Fibroblast of the aortic adventitia (primary cell): ENCODE results near the gene ZFHX3. TPM values are rescaled to one million over a fixed set of nuclear protein-coding genes. Genes with fewer than 3 reads are reported as not detected.

Experiments
- DNase-seq: peaks from one replicate; pipeline ENCODE4 v3.0.0-alpha.2; 2010; ENCODE audit warnings: low read depth
- H3K4me3 ChIP-seq: 2 replicates; pipeline ENCODE4 v1.5.1; 2011; ENCODE audit warnings: low read depth, mild to moderate bottlenecking, control low read depth, low read length, moderate library complexity
- total RNA-seq: library from RNA; depleted of rRNA; stranded (reverse); fragments of >200 nt; gene quantifications from 2 replicates; pipeline ENCODE4 v1.2.3, GENCODE V29; 2012; ENCODE audit warnings: low replicate concordance
- TF ChIP-seq, protein P1 (sequence below): IDR thresholded peaks from 2 replicates; pipeline ENCODE4 v1.5.1; 2011; ENCODE audit warnings: mild to moderate bottlenecking, low read length, control low read depth, inconsistent platforms; ENCODE audit not compliant: insufficient read depth

The ZFHX3 gene
- total RNA-seq, 1 donor = 8.1 TPM

DNA sequence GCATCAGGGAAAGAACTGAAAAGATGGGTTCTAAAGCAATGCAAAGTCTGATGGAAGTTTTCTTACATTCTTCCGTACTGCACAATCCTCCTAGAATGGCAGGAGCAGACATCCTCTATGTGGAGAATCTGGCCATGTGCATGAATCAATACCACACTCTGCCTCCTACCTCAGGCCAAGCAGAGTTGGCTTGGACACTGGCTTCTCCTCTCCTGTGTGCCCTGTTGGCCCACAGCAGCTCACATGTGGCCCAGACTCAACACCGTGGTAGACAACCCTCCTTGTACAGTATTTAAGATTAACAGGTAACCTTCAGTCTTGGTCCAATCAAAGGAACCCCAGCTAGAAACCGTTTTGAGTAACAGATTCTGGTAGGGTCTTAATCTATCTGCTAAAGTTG is 101.9 kb downstream of the ZFHX3 start:
- DNase-seq = no peak
- TF ChIP-seq, protein P1, sequence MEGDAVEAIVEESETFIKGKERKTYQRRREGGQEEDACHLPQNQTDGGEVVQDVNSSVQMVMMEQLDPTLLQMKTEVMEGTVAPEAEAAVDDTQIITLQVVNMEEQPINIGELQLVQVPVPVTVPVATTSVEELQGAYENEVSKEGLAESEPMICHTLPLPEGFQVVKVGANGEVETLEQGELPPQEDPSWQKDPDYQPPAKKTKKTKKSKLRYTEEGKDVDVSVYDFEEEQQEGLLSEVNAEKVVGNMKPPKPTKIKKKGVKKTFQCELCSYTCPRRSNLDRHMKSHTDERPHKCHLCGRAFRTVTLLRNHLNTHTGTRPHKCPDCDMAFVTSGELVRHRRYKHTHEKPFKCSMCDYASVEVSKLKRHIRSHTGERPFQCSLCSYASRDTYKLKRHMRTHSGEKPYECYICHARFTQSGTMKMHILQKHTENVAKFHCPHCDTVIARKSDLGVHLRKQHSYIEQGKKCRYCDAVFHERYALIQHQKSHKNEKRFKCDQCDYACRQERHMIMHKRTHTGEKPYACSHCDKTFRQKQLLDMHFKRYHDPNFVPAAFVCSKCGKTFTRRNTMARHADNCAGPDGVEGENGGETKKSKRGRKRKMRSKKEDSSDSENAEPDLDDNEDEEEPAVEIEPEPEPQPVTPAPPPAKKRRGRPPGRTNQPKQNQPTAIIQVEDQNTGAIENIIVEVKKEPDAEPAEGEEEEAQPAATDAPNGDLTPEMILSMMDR = no peak
- H3K4me3 ChIP-seq = no peak overlapping the region

DNA sequence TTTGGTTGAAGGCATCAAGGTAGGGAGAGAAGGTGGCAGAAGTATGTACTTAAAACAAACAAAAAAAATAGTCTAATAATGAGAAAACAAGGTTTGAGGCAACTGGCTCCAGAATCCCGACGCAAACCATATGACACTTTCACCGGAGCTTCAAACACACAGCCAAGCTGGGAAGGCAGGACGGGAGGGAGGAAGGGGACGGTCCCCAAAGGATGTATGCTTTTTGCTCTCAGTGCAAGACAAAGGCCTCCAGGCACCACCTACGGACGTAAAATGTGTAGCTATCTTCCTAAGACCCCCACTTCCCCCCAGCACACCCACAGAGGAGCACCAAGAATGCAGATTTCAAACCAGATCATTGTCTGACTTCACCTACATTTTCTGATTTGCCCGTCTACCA is 102.3 kb downstream of the ZFHX3 start:
- TF ChIP-seq, protein P1 = no peak
- no peak for DNase-seq
- no peak overlapping the region for H3K4me3 ChIP-seq

DNA sequence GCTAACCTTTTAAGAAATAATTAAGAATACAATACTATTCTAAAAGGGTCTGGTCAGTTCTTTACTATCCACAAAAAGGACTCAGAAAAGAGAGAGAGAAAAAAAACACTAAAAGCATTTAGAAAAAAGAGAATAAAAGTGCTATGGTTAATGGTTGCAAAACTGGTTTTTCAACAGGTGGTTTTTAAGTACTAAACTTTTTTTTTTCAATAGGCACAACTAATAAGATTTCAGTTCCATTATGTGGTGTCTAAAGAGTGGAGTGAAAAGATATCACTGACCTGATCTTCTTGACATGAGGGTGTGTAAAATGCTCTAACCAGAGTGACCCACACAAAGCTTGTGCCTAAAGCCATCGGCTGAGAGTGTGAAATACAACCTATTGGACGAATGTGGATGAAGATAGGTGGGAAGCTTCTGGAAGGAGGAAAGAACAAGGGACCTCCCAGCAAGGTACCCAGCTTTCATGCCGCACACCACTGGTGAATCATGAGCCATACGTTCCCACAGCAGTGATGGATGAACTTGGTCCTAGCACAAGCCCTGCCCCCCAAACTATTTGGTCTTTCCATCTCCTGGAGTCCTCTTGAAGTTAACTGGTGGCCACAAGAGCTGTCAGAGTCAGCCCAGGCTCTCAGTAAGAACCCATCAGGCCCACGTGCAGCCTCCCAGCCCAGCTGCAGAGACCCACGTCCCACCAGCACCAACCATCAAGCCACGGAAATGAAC is 103.0 kb downstream of the ZFHX3 start:
- TF ChIP-seq, protein P1 = no peak
- no peak for DNase-seq
- H3K4me3 ChIP-seq = no peak overlapping the region

DNA sequence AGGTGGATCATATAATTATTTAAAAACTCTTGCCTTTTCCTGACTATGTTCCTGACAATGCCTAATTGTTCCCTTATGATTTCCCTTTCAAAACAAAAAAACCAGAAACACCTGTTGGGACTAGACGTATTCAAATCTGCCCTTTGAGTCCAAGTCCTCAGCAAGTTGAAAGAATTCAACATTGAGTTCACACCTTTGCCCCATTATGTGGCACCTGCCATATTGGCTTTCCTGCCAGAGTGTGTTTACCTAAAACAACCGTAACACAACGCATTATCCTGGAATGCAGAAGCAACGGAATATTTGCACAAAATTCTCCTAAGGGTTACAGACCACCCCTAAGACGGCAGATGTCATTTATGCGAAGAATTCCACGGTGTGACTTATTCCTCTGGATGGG is 105.9 kb downstream of the ZFHX3 start:
- TF ChIP-seq, protein P1 = no peak

DNA sequence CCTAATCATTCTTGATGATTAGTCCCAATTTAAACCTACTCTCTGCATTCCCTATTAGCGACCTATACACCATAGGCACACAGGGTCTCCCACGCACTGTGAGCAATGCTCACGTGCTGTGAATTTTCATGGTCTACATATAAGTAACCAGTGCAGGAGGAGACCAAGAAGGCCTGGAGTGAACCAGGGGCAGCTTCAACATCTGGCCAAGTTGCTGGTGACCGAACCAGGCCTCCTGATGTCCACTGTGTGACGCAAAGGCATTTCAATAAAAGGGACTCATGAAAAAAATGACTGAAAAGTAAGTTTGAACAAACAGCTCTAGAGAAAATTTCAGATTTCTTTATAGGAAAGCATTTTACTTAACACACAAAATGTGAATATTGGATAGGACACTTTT is 107.0 kb downstream of the ZFHX3 start:
- DNase-seq = no peak
- TF ChIP-seq, protein P1 = no peak
- H3K4me3 ChIP-seq = no peak overlapping the region

More for the DNA sequence above, 105.9 kb downstream of the ZFHX3 start:
- no peak overlapping the region for H3K4me3 ChIP-seq
- DNase-seq = no peak

DNA sequence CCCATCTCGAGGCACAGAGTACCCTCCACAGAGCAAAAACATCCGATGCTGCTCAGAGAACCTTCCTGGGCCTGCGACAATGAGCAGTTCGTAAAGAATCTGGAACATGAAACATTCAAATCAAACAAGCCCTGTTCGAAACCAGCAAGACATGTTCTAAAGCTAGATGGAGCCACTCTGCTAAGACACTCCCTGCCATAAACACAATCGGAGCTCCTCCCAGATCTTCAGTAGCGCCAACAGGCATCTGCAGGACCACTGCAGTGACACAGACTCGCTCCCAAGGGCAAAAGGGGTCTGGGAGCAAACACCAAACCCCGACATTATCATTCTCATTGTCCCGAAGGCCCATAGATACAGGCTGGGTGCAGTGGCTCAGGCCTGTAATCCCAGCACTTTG is 108.7 kb downstream of the ZFHX3 start:
- peak; percentile 78 for DNase-seq
- peak overlapping the region; percentile 44 for H3K4me3 ChIP-seq
- TF ChIP-seq, protein P1 = peak; percentile 49

DNA sequence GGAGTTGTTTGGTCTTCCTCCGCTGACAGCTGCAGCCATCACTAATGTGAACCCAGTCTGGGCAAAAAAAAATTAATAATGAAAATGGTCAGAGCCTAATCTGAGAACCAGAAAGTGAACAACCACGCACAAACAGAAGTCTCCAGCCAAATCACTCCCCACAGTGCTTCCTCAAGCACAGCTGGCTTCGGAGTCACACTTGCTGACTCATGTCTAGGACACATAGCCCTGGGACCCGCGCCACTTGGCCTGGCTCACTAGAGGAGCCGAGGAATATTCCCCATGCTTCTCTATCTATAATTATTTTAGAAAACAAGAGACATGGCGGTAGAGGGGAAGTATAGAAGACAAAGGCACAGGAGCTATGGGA is 109.1 kb downstream of the ZFHX3 start:
- peak; percentile 91 for DNase-seq
- TF ChIP-seq, protein P1 = no peak
- H3K4me3 ChIP-seq = peak overlapping the region; percentile 44
